ENCODE measurements around the gene TGFB2. TPM values are rescaled to one million over a fixed set of nuclear protein-coding genes. Genes with fewer than 3 reads are reported as not detected.

TGFB2 gene
- total RNA-seq, 1 experiment from 2014 or later: 0.34 TPM

DNA sequence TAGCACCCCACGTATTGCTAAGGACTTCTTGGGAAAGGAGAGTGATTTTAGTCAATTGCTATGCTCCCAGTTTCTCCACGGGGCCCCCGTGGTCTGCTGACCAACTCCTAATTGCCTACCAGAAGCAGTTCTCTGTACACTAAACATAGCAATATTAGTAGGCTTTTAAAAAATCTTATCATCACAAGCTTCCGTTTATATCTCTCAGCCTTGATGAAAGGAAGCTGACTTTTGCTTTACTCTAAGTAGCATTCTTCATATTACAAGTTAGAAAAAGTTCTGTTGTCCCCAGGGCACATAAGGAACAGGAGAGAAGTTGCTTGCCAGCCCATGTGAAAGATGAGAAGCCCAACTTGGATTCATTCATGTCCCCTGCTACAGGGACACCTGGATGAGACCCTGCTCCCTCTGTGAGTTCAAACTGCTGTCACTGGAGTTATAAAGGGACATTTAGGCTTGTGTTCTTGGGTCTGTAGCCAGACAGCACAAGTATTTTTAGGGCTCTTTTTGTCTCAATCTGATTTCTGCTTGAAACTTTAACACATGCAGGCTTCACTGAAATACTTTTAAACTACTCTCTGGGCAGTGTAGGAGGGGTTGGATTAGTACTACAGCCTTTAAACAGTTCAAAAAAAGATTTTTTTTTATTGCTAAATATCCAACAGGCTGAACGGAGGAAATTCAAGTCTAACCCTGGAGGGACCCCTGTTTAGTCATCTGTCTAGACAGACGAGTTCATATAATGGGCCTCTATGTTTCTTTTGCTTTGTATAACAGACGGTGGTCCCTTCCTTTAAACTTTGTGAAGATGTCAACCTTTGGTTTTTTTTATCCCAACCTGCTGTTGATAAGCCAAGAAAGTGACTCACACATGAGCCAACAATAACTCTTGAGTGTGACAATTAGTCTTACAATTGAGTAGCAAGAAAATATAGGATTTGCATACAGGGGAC, 29.5 kb downstream of the TGFB2 start:
- ATAC-seq (no peak), DNase-seq (ENCODE audit: low read depth, low spot score) (no peak)
- Histone ChIP-seq H3K27ac (ENCODE audit: low read depth, low read length) (no peak overlapping the region), H3K4me2 (ENCODE audit: low read length) (peak overlapping the region; percentile 42), H3K9me2 (ENCODE audit: insufficient read depth) (no peaks in the 10 kb centered on the region), H3K36me3 (ENCODE audit: control insufficient read depth in 1 of 2, insufficient read depth in 2 of 2, low read length in 2 of 2) (no peaks in the 10 kb centered on the region), H3K9ac (ENCODE audit: low read length) (no peak overlapping the region), H2AFZ (ENCODE audit: low read depth, low read length, poor library complexity, severe bottlenecking) (no peak overlapping the region), H3K79me2 (ENCODE audit: insufficient read depth, low read length) (no peaks in the 10 kb centered on the region), H3K4me3 (replicated peaks in 1 of 2; ENCODE audit: low read depth in 1 of 2, low read length in 2 of 2) (no peak overlapping the region), H4K20me1 (ENCODE audit: insufficient read depth) (0 out of 2 replicates have a peak, but pooled peaks cover 3% of the 10 kb centered on the region), H3K9me3 (ENCODE audit: control insufficient read depth in 1 of 2, insufficient read depth in 1 of 2, low read depth in 1 of 2, low read length in 2 of 2) (no peaks in the 10 kb centered on the region), H3K4me1 (ENCODE audit: control insufficient read depth in 1 of 2, insufficient read depth in 2 of 2, low read length in 2 of 2) (peaks cover 27 to 41% of the 10 kb centered on the region in 2 experiments), H3K27me3 (ENCODE audit: insufficient read depth, low read length) (peaks cover 24% of the 10 kb centered on the region)
- POLR2A ChIA-PET: no interaction called here
- BruUV-seq (replicated peaks): no TSS peak
- RAD21 ChIA-PET (ENCODE audit: low non-redundant PET in 1 of 2, low total read pairs in 2 of 2, uncharacterized antibody in 2 of 2, unreplicated experiment in 2 of 2): no interaction called here
- CTCF ChIA-PET: no interaction called here
- no peak for TF ChIP-seq RAD21 (IDR thresholded peaks at IDR 0.05; ENCODE audit: low read depth)
- TF ChIP-seq SIN3A (IDR thresholded peaks at IDR 0.05; ENCODE audit: low read depth): no peak
- 0 out of 2 replicates have a peak, but pooled peaks have one; percentile 27 for TF ChIP-seq SP1 (IDR thresholded peaks at IDR 0.05; ENCODE audit: low read depth)
- peak; percentile 36; the same call in 1 of the 2 replicates for TF ChIP-seq FOSL1 (IDR thresholded peaks at IDR 0.05; ENCODE audit: low read depth)
- peak; percentile 25; the same call in 1 of the 2 replicates for TF ChIP-seq JUND (IDR thresholded peaks at IDR 0.05)
- intact Hi-C loops (cut with micrococcal nuclease): no loop called here

DNA sequence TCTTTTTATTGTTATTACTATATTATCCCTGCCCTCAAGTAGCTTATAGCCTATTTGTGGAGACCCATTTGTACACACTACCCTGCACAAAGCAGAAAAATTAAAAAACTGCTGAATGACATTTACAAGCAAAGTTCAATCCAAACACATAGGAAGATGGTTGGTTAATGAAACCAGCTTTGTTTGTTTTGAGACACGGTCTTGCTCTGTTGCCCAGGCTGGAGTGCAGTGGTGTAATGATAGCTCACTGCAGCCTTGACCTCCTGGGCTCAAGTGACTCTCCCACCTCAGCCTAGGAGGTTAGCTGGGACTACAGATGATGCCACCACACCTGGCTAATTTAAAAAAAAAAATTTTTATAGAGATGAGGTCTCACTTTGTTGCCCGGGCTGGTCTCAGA, 31.6 kb downstream of the TGFB2 start:
- no peaks in the 10 kb centered on the region for H3K36me3 ChIP-seq (ENCODE audit: control insufficient read depth in 1 of 2, insufficient read depth in 2 of 2, low read length in 2 of 2)
- no TSS peak for BruUV-seq (replicated peaks)
- no peaks in the 10 kb centered on the region for H3K9me2 ChIP-seq (ENCODE audit: insufficient read depth)
- H3K79me2 ChIP-seq (ENCODE audit: insufficient read depth, low read length): no peaks in the 10 kb centered on the region
- intact Hi-C loops (cut with micrococcal nuclease): no loop called here
- peaks cover 40 to 56% of the 10 kb centered on the region in 2 experiments for H3K4me1 ChIP-seq (ENCODE audit: control insufficient read depth in 1 of 2, insufficient read depth in 2 of 2, low read length in 2 of 2)
- DNase-seq (ENCODE audit: low read depth, low spot score) (no peak), ATAC-seq (peak; percentile 50)
- H2AFZ ChIP-seq (ENCODE audit: low read depth, low read length, poor library complexity, severe bottlenecking): no peak overlapping the region
- POLR2A ChIA-PET: no interaction called here
- CTCF ChIA-PET: no interaction called here
- peak overlapping the region; percentile 63 for H3K4me2 ChIP-seq (ENCODE audit: low read length)
- no peaks in the 10 kb centered on the region for H3K9me3 ChIP-seq (ENCODE audit: control insufficient read depth in 1 of 2, insufficient read depth in 1 of 2, low read depth in 1 of 2, low read length in 2 of 2)
- RAD21 ChIA-PET (ENCODE audit: low non-redundant PET in 1 of 2, low total read pairs in 2 of 2, uncharacterized antibody in 2 of 2, unreplicated experiment in 2 of 2): no interaction called here
- 0 out of 2 replicates have a peak, but pooled peaks cover 3% of the 10 kb centered on the region for H4K20me1 ChIP-seq (ENCODE audit: insufficient read depth)
- H3K27me3 ChIP-seq (ENCODE audit: insufficient read depth, low read length): peaks cover 24% of the 10 kb centered on the region
- peak overlapping the region; percentile 26; the same call in 1 of the 2 replicates for H3K27ac ChIP-seq (ENCODE audit: low read depth, low read length)
- no peak overlapping the region for H3K4me3 ChIP-seq (replicated peaks in 1 of 2; ENCODE audit: low read depth in 1 of 2, low read length in 2 of 2)
- no peak overlapping the region for H3K9ac ChIP-seq (ENCODE audit: low read length)
- TF ChIP-seq RAD21 (IDR thresholded peaks at IDR 0.05; ENCODE audit: low read depth): no peak
- no peak for TF ChIP-seq TCF7L2 (IDR thresholded peaks at IDR 0.05; ENCODE audit: borderline replicate concordance, extremely low read depth, insufficient read depth, insufficient read length)
- TF ChIP-seq JUND (IDR thresholded peaks at IDR 0.05): no peak
- no peak for TF ChIP-seq POLR2AphosphoS5 (IDR thresholded peaks at IDR 0.05; ENCODE audit: low read depth, low read length)
- TF ChIP-seq EZH2phosphoT487 (IDR thresholded peaks at IDR 0.05; ENCODE audit: borderline replicate concordance): no peak
- no peak for TF ChIP-seq YY1 (IDR thresholded peaks at IDR 0.05; ENCODE audit: extremely low read depth, insufficient replicate concordance, low read depth, low read length)
- no peak for TF ChIP-seq ZNF274 (IDR thresholded peaks at IDR 0.05; ENCODE audit: low read depth, low read length)
- TF ChIP-seq SIN3A (IDR thresholded peaks at IDR 0.05; ENCODE audit: low read depth): no peak
- TF ChIP-seq EZH2 (IDR thresholded peaks at IDR 0.05): no peak
- TF ChIP-seq, protein P1, sequence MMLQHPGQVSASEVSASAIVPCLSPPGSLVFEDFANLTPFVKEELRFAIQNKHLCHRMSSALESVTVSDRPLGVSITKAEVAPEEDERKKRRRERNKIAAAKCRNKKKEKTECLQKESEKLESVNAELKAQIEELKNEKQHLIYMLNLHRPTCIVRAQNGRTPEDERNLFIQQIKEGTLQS (IDR thresholded peaks at IDR 0.05): no peak
- TF ChIP-seq SP1 (IDR thresholded peaks at IDR 0.05; ENCODE audit: low read depth): no peak
- TF ChIP-seq ZFX (IDR thresholded peaks at IDR 0.05): no peak
- TF ChIP-seq POLR2A (IDR thresholded peaks at IDR 0.05; ENCODE audit: borderline replicate concordance, extremely low read depth, insufficient read depth, insufficient read length): no peak
- no peak for TF ChIP-seq SRF (IDR thresholded peaks at IDR 0.05; ENCODE audit: low read depth)
- TF ChIP-seq ELF1 (IDR thresholded peaks at IDR 0.05; ENCODE audit: borderline replicate concordance, low read depth): no peak
- TF ChIP-seq, protein P2, sequence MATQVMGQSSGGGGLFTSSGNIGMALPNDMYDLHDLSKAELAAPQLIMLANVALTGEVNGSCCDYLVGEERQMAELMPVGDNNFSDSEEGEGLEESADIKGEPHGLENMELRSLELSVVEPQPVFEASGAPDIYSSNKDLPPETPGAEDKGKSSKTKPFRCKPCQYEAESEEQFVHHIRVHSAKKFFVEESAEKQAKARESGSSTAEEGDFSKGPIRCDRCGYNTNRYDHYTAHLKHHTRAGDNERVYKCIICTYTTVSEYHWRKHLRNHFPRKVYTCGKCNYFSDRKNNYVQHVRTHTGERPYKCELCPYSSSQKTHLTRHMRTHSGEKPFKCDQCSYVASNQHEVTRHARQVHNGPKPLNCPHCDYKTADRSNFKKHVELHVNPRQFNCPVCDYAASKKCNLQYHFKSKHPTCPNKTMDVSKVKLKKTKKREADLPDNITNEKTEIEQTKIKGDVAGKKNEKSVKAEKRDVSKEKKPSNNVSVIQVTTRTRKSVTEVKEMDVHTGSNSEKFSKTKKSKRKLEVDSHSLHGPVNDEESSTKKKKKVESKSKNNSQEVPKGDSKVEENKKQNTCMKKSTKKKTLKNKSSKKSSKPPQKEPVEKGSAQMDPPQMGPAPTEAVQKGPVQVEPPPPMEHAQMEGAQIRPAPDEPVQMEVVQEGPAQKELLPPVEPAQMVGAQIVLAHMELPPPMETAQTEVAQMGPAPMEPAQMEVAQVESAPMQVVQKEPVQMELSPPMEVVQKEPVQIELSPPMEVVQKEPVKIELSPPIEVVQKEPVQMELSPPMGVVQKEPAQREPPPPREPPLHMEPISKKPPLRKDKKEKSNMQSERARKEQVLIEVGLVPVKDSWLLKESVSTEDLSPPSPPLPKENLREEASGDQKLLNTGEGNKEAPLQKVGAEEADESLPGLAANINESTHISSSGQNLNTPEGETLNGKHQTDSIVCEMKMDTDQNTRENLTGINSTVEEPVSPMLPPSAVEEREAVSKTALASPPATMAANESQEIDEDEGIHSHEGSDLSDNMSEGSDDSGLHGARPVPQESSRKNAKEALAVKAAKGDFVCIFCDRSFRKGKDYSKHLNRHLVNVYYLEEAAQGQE (IDR thresholded peaks at IDR 0.05; ENCODE audit: low read depth): no peak
